KMS-11 (cell line): ENCODE measurements around the gene NEDD4L.

Source experiments
- H2AFZ ChIP-seq: fragments of 200-600 bp; sonication (generic); 2 replicates; pipeline ENCODE4 v1.6.1; 2016; ENCODE audit warnings: antibody characterized with exemption, mixed run types, low read depth
- H3K27ac ChIP-seq: fragments of 200-600 bp; sonication (generic); 2 replicates; pipeline ENCODE4 v1.6.1; 2016; ENCODE audit warnings: mild to moderate bottlenecking, mixed run types
- H3K27me3 ChIP-seq: fragments of 200-600 bp; sonication (generic); 2 replicates; pipeline ENCODE4 v1.6.1; 2017; ENCODE audit warnings: mild to moderate bottlenecking, low read depth, mixed run types, moderate library complexity; ENCODE audit not compliant: insufficient read depth
- H3K36me3 ChIP-seq: fragments of 200-600 bp; sonication (generic); 2 replicates; pipeline ENCODE4 v1.6.1; 2017; ENCODE audit warnings: mild to moderate bottlenecking, mixed run types; ENCODE audit not compliant: insufficient read depth
- H3K4me1 ChIP-seq: fragments of 200-600 bp; sonication (generic); 2 replicates; pipeline ENCODE4 v1.6.1; 2016; ENCODE audit warnings: mild to moderate bottlenecking, low read depth, mixed run types; ENCODE audit not compliant: poor library complexity, severe bottlenecking
- H3K4me2 ChIP-seq: fragments of 200-600 bp; sonication (generic); 2 replicates; pipeline ENCODE4 v1.7.0; 2016; ENCODE audit warnings: mild to moderate bottlenecking, mixed run types
- H3K4me3 ChIP-seq: fragments of 200-600 bp; sonication (generic); IDR thresholded peaks from 2 replicates; pipeline ENCODE4 v1.6.1; 2017; ENCODE audit warnings: low read depth, low read length, mixed read lengths; ENCODE audit not compliant: insufficient read depth
- H3K79me2 ChIP-seq: fragments of 200-600 bp; sonication (generic); 2 replicates; pipeline ENCODE4 v1.6.1; 2016; ENCODE audit warnings: low read depth, mixed run types; ENCODE audit not compliant: insufficient read depth
- H3K9ac ChIP-seq: fragments of 200-600 bp; sonication (generic); 2 replicates; pipeline ENCODE4 v1.6.1; 2016; ENCODE audit warnings: mild to moderate bottlenecking, mixed run types
- H4K20me1 ChIP-seq: fragments of 200-600 bp; sonication (generic); 2 replicates; pipeline ENCODE4 v1.6.1; 2016; ENCODE audit warnings: mild to moderate bottlenecking, mixed run types; ENCODE audit not compliant: insufficient read depth
- CTCF ChIP-seq: fragments of 200-600 bp; sonication (generic); conservative IDR thresholded peaks from 2 replicates; pipeline ENCODE4 v1.6.1; 2017; ENCODE audit warnings: low read depth, mild to moderate bottlenecking, antibody characterized with exemption, low read length, moderate library complexity, mixed read lengths

The NEDD4L gene

GRCh38 chr18:58241026-58241679 lies 197.1 kb downstream of the NEDD4L start:
- TF ChIP-seq CTCF, result no peak

GRCh38 chr18:58241877-58242276 lies 197.9 kb downstream of the NEDD4L start:
- no peaks in the 10 kb centered on the region for H4K20me1 ChIP-seq
- H3K27ac ChIP-seq, result no peak overlapping the region
- H3K4me1 ChIP-seq, result no peaks in the 10 kb centered on the region
- no peak for TF ChIP-seq CTCF
- H3K4me2 ChIP-seq, result no peak overlapping the region
- H3K27me3 ChIP-seq, result no peaks in the 10 kb centered on the region
- no peaks in the 10 kb centered on the region for H3K79me2 ChIP-seq
- no peaks in the 10 kb centered on the region for H3K36me3 ChIP-seq
- no peak overlapping the region for H2AFZ ChIP-seq
- H3K4me3 ChIP-seq, result no peak overlapping the region
- no peak overlapping the region for H3K9ac ChIP-seq

More at GRCh38 chr18:58241026-58241679, 197.1 kb downstream of the NEDD4L start:
- Histone ChIP-seq H3K4me1 (no peaks in the 10 kb centered on the region), H3K27ac (no peak overlapping the region), H3K27me3 (no peaks in the 10 kb centered on the region), H3K79me2 (no peaks in the 10 kb centered on the region), H2AFZ (no peak overlapping the region), H3K4me2 (no peak overlapping the region), H3K4me3 (no peak overlapping the region), H3K9ac (no peak overlapping the region), H4K20me1 (no peaks in the 10 kb centered on the region), H3K36me3 (no peaks in the 10 kb centered on the region)

GRCh38 chr18:58242435-58242834 lies 198.4 kb downstream of the NEDD4L start:
- no peak overlapping the region for H3K9ac ChIP-seq
- no peaks in the 10 kb centered on the region for H3K4me1 ChIP-seq
- H3K27me3 ChIP-seq, result no peaks in the 10 kb centered on the region
- no peak for TF ChIP-seq CTCF
- H3K4me3 ChIP-seq, result no peak overlapping the region
- H3K36me3 ChIP-seq, result no peaks in the 10 kb centered on the region
- no peak overlapping the region for H2AFZ ChIP-seq
- H4K20me1 ChIP-seq, result no peaks in the 10 kb centered on the region
- no peak overlapping the region for H3K27ac ChIP-seq
- H3K4me2 ChIP-seq, result no peak overlapping the region
- no peaks in the 10 kb centered on the region for H3K79me2 ChIP-seq

- Histone ChIP-seq H3K9ac (no peak overlapping the region), H3K4me3 (no peak overlapping the region), H3K36me3 (no peaks in the 10 kb centered on the region), H3K4me2 (no peak overlapping the region), H2AFZ (no peak overlapping the region), H3K27me3 (no peaks in the 10 kb centered on the region), H3K4me1 (no peaks in the 10 kb centered on the region), H4K20me1 (no peaks in the 10 kb centered on the region), H3K27ac (no peak overlapping the region), H3K79me2 (no peaks in the 10 kb centered on the region)
- TF ChIP-seq CTCF, result no peak
These were observed 198.9 kb downstream of the NEDD4L start for GRCh38 chr18:58242968-58243367.
